ENCODE data around the gene HORMAD1. TPM values are rescaled to one million over a fixed set of nuclear protein-coding genes. Genes with fewer than 3 reads are reported as not detected.

HORMAD1 gene
- total and polyA plus RNA-seq, 2 donors (not counting 3 experiments of a cell fraction or from before 2014, with no cell fraction given) = not detected

GRCh38 chr1:150730130-150730721, 9.5 kb upstream of the HORMAD1 start:
- Histone ChIP-seq H3K9me1 (replicated peaks; ENCODE audit: control insufficient read depth, extremely low read depth, insufficient read depth, low read length) (no peaks in the 10 kb centered on the region), H3K9me3 (replicated peaks; ENCODE audit: control insufficient read depth, insufficient read depth, low read length) (no peaks in the 10 kb centered on the region), H3K79me2 (ENCODE audit: control insufficient read depth, insufficient read depth, low read length) (no peaks in the 10 kb centered on the region), H4K20me1 (replicated peaks; ENCODE audit: control insufficient read depth, extremely low read depth, insufficient read depth, low read length) (no peaks in the 10 kb centered on the region), H3K4me1 (ENCODE audit: control insufficient read depth, extremely low read depth, insufficient read depth, low read length) (no peaks in the 10 kb centered on the region), H3K4me3 (replicated peaks in 1 of 3; ENCODE audit: insufficient read depth in 1 of 3, low read depth in 1 of 3, low read length in 3 of 3) (no peak overlapping the region), H3K27ac (ENCODE audit: insufficient read depth, low read depth, low read length) (no peak overlapping the region), H2AFZ (ENCODE audit: low read depth, low read length) (no peak overlapping the region), H3K36me3 (ENCODE audit: control insufficient read depth in 2 of 2, extremely low read depth in 1 of 2, insufficient read depth in 2 of 2, low read length in 2 of 2) (no peaks in the 10 kb centered on the region), H3K27me3 (ENCODE audit: control insufficient read depth in 2 of 2, insufficient read depth in 2 of 2, low read length in 2 of 2) (no peaks in the 10 kb centered on the region), H3K9ac (replicated peaks; ENCODE audit: extremely low read depth, insufficient read depth, low read length) (no peak overlapping the region), H3K4me2 (ENCODE audit: insufficient read depth, low read length) (no peak overlapping the region)
- intact Hi-C loops (cut with micrococcal nuclease) (no loop called here), dilution Hi-C loops (cut with MboI; ENCODE audit: extremely low pct_ligation_motif_present, low sequenced_read_pairs) (no loop called here)
- POLR2A ChIA-PET = no interaction called here
- FAIRE-seq = no peak
- CTCF ChIA-PET = interaction anchor here (0.8 to 1.2 kb wide), 3 partner anchors 9 to 192 kb away, joined by 4 to 5 read pairs (median 4); partner anchors contain the start of gene HORMAD1
- no peak for TF ChIP-seq MAX (IDR thresholded peaks at IDR 0.05; ENCODE audit: insufficient read depth, insufficient read length)
- no peak for TF ChIP-seq POLR2A (IDR thresholded peaks at IDR 0.05; ENCODE audit: low read depth, low read length)
- no peak for TF ChIP-seq POLR2AphosphoS5 (IDR thresholded peaks at IDR 0.05; ENCODE audit: insufficient read depth, low read depth, low read length)
- no peak for TF ChIP-seq GATA2 (IDR thresholded peaks at IDR 0.05; ENCODE audit: insufficient read depth, insufficient read length, low read depth, low read length)
- TF ChIP-seq JUN (IDR thresholded peaks at IDR 0.05; ENCODE audit: borderline replicate concordance, insufficient read depth, insufficient read length, low read depth) = no peak
- TF ChIP-seq MYC (IDR thresholded peaks at IDR 0.05; ENCODE audit: low read depth, low read length) = no peak
- TF ChIP-seq FOS (IDR thresholded peaks at IDR 0.05; ENCODE audit: borderline replicate concordance, insufficient read depth, low read length) = no peak
- no peak for TF ChIP-seq CTCF (IDR thresholded peaks at IDR 0.05; ENCODE audit: extremely low read depth in 1 of 2, insufficient read depth in 1 of 2, low read depth in 1 of 2, low read length in 2 of 2)
- no peak for TF ChIP-seq EZH2 (IDR thresholded peaks at IDR 0.05; ENCODE audit: borderline replicate concordance, low read depth, low read length, severe bottlenecking)
- no TSS peak for BruUV-seq (replicated peaks)
- DNase-seq (ENCODE audit: low read depth, low spot score) = no peak

Measured in endothelial cell of umbilical vein (primary cell).